ENCODE data around the gene PAK2.
"Not testable (repeated sequence)": the region's sequence is repeated elsewhere in the genome, so short reads cannot be mapped to it uniquely, and the experiment has no call there.

Gene PAK2

DNA sequence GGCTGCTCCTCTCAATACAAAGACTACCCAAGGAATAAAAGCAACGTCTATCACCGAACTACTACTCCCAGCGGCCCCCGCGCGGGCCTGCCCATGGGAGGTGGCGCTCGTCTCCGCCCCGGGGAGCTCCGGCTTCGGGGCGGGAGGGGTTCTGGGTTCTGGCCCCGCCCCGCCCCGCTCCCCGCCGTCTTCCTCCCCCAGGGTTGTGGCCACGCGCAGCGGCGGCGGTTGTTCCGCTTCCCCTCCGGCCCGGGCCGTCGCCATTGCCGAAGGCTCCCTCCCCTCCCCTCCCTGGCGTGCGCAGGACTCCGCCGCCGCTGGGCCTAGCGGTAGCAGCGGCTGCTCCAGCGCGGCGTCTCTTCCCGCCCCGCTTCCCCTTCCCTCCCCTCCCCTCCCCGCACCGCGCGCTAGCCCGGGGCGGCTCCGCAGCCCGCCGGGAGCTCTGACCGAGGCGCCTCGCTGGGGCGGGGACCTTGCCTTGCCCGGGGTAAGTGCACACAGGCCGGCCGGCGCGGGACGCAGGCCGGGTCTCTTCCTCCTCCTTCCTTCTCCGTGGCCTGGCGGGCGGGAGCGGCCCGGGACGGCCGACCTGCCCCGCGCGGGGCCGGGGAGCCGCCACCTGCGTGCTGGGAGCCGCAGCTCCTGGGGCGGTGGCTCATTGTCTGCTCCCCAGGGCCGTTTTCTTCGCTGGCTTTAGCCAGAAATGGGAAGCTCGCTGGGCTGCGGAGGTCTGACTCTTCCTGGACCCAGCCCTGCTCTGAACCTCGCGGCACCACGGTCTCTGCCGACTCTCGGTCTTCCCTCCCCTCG is at the start of gene PAK2:
PAK2 (plus strand) TSS at position 187 of the 810 bp plus-strand sequence. CDS start 42,790 bp downstream, outside the sequence.
- peak; percentile 77 to 91 (median 83) for DNase-seq (ENCODE audit: low read depth in 4 of 4, low spot score in 1 of 4)

DNA sequence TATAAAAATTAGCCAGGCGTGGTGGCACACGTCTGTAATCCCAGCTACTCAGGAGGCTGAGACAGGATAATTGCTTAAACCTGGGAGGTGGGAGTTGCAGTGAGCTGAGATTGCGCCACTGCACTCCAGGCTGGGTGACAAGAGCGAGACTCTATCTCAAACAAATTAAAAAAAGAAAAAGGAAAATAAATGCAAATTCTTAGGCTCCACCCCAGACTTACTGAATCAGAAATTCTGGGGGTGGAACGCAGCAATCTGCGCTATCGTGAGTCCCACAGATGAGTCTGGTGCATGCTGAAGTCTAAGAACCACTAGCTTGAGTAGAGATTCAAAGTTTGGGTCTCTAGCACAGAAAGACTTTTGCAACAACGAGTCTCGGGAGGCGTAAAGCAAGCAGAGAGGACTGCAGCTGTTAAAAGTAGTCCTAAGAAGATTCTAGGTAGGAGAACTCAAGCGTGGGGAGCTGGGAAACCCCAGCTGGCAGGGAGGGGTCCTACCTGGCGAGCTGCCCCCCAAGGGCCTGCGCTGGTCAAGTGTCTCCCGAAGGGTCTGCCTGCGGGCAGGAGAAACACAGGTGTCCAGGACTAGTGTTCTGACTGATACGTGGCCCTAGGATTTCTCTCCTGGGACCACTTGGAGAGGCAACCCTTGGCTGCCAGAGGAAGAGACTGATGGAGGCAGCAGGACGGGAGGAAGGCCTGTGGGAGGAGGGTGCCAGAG is 49.6 kb upstream of the PAK2 start:
- DNase-seq (ENCODE audit: low read depth in 4 of 4, low spot score in 1 of 4): no peak

DNA sequence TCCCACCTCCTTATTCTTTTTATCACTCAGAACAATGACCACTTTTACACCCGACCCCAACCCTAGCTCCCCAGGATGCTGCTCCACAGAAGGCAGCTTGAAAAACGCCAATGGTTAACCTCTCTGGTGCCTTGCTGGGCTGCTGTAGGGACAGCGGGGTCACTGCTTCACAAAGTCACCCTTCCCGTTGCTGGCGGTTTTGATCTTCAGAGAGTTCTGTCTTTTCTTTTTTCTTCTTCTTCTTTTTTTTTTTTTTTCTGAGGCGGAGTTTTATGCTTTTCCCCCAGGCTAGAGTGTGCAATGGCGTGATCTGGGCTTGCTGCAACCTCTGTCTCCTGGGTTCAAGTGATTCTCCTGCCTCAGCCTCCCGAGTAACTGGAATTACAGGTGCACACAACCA is 48.3 kb upstream of the PAK2 start:
- DNase-seq (ENCODE audit: low read depth in 4 of 4, low spot score in 1 of 4): no peak

DNA sequence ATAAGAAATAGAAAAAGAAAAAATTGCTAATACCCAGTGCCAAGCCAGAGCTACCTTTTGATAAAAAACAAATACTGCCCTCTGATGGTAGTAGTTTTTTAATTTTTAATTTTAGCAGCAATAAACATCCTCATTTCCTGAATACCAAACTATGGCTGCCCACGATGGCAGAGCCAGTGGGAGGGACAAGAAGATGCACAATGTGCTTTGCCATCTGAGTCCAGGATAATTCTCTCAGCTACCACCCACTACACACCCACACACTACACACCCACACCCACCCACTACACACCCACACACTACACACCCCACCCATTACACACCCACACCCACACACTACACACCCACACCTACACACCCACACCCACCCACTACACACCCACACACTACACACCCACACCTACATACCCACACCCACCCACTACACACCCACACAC is 45.4 kb upstream of the PAK2 start:
- no peak for DNase-seq (ENCODE audit: low read depth in 4 of 4, low spot score in 1 of 4)

DNA sequence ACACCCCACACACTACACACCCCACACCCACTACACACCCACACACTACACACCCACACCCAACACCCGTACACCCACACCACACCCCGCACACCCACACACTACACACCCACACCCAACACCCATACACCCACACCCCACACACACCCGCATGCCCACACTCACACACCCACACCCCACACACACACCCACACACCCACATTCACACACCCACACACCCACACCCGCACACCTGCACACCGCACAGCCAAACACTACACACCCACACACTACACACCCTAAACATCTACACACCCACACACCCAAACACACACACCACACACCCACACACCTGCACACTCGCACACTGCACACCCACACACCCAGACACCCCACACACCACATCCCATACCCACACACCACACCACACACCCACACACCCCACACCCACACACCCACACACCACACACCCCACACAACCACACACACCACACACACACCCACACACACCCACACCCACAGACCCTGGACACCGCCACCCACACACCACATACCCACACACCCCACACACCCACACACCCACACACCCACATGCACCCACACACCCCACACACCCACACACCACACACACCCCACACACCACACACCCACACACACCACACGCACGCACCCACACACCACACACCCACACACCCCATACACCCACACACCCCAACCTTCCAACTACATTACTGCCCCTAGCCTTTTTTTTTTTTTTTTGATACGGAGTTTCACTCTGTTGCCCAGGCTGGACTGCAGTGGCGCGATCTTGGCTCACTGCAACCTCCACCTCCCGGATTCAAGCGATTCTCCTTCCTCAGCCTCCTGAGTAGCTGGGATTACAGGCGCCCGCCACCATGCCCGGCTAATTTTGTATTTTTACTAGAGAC is 44.5 kb upstream of the PAK2 start:
- DNase-seq (ENCODE audit: low read depth in 4 of 4, low spot score in 1 of 4): no peak

DNA sequence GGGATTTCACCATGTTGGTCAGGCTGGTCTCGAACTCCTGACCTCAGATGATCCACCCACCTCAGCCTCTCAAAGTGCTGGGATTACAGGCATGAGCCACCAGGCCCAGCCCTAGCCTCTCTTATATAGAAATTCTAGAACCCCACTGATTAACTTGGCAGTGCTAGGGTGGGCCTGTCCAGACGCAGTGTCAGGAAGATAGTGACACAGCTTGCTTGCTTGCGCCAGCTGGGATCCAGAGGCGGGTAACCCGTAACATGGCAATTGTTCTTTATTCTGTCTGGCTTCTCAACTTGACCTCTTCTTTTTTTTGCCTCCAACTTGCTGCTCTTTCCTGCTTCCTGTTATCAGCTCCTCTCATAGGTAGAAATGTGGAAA is 43.8 kb upstream of the PAK2 start:
- DNase-seq (ENCODE audit: low read depth in 4 of 4, low spot score in 1 of 4): no peak

DNA sequence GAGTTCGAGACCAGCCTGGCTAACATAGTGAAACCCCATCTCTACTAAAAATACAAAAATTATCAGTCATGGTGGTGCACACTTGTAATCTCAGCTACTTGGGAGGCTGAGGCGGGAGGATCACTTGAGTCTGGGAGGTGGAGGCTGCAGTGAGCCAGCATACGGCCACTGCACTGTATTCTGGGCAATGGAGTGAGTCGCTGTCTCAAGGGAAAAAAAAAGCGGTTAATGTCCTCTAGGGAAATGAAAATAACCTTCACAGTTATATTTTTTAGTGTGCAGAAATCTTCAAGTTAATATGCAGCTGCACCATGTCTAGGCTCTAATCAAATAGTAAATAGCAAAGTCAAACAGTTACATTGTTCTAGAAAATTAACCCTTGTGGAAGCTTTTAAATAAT is 42.4 kb upstream of the PAK2 start:
- no peak for DNase-seq (ENCODE audit: low read depth in 4 of 4, low spot score in 1 of 4)

DNA sequence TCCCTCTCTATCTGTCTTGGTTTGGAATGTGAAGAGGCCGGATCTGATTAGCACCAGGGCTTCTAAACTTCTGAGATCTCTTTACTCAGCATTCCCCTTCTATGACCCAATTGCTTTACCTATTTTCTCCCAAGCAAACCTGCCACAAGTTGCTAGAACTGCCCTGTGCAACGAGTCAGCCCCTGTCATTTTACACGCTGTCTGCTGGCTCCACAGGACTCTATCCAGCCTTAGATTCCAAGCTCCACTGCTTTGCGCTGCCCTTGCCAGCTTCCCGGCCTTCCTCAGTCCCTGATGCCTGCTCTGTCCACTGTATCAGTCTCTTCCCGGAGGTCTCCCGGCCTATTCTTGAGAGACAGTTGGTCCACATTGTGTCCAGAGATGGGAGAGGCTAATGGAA is 39.9 kb upstream of the PAK2 start:
- DNase-seq (ENCODE audit: low read depth in 4 of 4, low spot score in 1 of 4): no peak

DNA sequence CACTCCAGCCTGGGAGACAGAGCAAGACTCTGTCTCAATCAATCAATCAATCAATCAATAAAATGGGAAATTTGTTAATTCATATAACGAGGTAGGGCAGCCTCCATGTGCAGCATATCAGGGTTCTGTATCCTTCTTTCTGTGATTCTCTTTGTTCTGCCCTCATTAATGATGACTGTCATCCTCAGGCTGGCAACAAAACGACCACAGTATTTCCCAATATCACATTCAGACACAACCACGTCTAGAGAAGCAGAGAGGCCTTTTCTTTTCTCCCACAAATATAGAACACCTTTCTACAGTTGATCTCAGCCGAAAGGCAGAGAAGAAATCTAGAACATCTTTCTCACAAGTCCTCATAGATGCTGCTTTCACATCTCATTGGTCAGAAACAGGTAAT is 38.9 kb upstream of the PAK2 start:
- no peak for DNase-seq (ENCODE audit: low read depth in 4 of 4, low spot score in 1 of 4)

DNA sequence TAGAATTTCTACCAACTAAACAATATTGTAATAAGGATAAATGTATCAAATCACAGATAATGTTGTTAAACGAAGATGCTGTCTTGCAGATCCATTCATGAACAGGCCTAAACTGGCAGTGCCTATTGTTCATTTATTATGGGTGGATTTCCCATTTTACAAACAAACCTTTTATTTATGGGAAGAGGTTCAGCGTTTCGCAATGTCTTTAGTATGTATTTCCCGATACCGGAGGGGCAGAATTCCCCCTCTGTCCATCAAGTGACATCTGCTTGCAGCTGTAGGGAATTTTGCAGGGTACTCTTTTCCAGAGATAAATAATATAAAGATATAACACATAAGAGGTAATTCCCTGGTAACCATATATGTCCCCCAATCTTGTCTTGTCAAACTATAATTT is 33.3 kb upstream of the PAK2 start:
- DNase-seq (ENCODE audit: low read depth in 4 of 4, low spot score in 1 of 4): no peak

DNA sequence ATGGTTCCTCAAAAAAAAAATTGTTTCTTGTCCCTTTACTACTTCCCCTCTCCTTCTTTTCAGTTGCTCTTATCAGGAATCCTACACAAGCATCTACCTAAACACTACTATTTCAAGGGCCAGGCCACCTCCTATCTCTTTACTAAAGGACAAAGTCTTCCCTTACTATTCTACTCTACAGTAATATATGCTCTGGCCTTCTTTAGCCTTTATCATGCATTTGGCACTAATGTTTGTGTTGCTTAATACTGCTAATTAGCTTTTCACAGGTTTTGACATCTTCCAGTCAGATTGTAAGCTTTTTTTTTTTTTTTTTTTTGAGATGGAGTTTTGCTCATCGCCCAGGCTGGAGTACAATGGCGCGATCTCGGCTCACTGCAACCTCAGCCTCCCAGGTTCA is 32.9 kb upstream of the PAK2 start:
- no peak for DNase-seq (ENCODE audit: low read depth in 4 of 4, low spot score in 1 of 4)

DNA sequence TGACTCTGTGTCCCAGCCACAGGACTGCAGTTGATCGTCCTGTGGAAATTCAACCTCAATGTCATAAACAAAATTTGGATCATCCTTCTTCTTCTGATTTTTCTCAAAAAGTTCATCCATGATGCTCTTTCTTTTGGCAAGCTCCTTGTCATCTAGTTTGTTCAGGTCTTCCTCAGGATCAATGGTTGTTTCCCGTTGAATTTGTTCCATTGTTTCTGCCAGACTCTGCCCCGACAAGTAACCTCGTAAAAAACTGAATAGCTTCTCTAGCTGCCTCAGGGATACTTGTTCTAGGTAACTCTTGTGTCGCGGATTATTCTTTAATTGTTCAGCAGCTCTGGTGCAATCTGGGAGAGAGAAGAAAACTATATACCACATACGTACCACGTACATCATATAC is 32.1 kb upstream of the PAK2 start:
- DNase-seq (ENCODE audit: low read depth in 4 of 4, low spot score in 1 of 4): no peak

DNA sequence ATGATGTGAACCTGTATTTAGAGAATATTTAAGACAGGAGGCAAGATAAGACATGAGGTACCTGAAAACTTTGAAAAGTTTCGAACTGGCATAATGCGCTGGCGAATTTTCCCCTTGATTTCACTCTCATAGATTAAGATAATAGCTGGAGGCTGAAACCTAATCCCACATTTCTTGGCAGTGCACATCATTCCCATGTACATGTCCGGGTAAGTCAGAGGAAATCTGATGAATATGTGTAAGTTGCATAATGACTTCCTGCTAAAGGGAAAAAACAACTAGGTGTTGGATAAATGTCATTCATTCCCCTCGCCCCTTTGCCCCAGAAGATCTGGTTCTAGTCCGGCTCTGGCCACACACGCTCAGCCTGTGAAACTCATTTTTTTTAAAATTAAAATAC is 31.2 kb upstream of the PAK2 start:
- DNase-seq (ENCODE audit: low read depth in 4 of 4, low spot score in 1 of 4): no peak

DNA sequence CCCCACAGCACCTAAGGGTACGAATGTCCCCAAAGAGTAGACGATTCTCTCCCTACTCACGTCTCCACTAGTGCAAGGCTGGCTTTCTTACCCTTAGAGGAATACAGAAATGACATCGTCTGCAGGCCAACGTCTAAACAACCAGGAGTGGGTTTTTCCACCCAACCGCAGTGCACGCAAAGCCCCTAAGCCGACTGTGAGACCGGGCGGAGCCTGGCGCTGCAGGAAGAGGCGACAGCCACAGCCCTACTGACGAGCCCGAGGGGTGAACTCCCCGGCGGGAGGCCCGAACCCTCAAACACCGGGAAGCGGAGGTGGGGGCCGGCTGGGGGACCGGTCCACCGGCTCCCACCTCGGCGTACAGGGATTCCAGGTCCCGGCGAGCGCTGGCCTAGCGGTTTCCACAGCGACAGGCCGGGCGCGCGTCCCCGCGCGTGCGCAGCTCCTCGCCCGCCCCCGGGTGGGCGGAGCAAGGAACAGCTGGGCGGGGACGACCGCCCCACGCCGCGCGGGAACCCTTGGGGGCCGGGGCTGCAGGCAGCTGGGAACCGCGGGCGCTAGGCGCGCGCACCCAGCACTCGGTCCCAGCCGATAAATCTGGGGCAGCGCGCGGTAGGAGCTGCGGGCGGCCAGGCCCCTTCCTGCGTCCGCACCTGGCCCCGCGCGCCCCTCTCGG is 27.7 kb upstream of the PAK2 start, which contains the start of the genes CEP19 and PIGX:
CEP19 (minus strand) TSS at position 413 of the 676 bp plus-strand sequence. CDS start 3,593 bp downstream, outside the sequence.
PIGX (plus strand) TSS at position 540 of the 676 bp plus-strand sequence.
- peak; percentile 60 to 82 (median 73) for DNase-seq (ENCODE audit: low read depth in 4 of 4, low spot score in 1 of 4)

DNA sequence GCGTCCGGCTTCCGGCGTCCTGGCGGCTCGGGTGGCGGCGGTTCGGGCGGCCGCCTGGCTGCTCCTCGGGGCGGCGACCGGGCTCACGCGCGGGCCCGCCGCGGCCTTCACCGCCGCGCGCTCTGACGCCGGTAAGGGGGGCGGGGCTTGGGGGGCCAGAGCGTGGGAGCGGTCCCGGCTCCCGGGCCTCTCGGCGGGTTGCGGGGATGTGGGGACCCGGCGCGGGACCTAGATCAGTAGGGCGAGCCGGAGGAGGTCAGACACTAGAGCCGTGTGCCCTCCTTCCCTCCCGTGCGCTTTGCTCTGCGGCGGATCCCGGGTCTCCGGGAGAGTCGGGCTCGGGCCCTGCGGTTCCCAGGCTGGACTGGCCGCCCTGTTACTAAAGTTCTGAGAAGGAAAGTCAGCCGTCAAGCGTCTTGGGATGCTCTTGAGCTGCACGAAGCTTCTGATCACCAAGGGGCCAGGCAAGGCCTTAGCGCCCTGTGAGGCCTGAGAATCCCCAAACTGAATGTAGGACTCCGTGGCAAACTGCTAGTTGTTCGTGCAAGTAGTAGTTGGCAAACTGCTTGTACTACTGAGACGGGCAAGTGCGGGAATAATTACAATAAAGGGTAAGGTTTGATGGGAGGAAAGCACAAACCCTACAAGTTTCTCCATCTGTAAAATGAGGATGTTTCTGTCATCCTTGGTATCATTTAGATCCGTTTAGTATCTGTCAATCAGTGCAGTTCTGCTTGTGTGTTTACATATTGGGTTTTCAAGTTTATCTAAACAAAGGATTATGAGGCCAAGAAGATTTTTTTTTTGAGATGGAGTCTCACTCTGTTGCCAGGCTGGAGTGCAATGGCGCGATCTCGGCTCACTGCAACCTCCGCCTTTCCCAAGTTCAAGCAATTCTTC is 26.9 kb upstream of the PAK2 start:
- DNase-seq (ENCODE audit: low read depth in 4 of 4, low spot score in 1 of 4): peak; percentile 38 to 68 (median 52)

DNA sequence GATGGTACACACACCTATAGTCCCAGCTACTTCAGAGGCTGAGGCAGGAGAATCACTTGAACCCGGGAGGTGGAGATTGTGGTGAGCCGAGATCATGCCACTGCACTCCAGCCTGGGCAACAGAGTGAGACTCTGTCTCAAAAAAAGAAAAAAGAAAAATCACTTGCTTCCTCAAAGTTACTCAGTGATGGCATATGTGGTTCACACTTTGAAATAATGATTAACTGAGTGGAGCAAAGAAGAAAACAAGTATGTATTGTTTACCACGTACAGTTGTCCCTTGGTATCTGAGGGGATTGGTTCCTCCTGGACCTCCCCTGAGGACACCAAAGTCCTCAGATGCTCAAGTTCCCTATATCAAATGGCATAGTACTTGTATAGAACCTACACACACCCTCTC is 22.5 kb upstream of the PAK2 start:
- not testable (repeated sequence) for DNase-seq (ENCODE audit: low read depth in 4 of 4, low spot score in 1 of 4)

DNA sequence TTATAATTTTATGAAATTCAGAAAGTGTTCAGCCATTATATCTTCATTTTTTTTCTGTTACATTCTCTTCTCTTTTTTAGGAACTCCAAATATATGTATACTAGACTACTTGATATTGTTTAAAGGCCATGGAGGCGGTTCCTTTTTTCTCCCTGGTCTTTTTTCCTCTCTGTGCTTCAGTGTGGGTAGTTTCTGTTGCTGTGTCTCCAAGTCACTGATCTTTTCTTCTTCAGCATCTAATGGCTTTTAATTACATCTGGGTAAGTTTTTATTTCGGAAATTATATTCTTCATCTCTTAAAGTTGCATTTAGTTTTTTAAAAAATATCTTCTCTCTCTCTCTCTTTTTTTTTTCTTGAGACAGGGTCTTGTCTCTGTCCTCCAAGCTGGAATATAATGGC is 18.6 kb upstream of the PAK2 start:
- DNase-seq (ENCODE audit: low read depth in 4 of 4, low spot score in 1 of 4): no peak

DNA sequence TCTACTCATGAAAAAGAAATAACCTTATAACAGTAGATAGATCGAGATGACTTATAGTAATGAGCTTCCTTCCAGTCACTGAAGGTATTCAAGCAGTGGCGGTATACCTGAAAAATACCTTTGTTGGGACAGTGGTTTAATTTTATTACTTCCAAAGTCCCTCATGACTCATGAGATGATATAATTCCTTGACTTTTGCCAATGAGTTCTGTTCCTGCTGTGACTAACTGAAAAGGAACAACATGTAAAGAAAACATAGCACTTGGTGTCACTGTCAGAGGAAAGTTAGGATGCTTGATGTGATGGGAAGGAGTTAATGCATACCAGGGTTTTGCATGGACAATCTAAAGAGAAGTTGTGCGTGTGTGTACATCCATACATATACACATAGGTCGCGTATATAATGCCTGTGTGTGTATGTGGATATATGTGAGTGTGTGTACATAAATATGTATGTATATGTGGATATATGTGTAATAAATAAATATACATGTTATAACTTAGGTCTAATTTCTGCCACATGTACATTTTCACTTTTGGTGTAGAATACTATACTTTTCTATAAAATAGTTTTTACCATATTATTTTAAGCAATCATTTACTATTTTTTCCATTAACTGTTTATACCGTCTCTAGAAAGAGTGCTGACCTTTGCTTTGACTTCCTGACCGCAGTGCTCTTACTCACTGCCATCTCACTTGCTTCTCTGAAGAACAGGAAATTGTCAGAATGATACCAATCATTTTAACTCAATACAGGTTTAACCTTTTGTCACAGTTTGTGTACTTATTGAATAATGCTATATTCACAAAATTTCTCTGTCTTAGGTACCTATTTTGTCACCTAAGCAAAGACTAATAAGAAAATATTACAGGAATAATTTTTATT is 12.6 kb upstream of the PAK2 start:
- DNase-seq (ENCODE audit: low read depth in 4 of 4, low spot score in 1 of 4): no peak

DNA sequence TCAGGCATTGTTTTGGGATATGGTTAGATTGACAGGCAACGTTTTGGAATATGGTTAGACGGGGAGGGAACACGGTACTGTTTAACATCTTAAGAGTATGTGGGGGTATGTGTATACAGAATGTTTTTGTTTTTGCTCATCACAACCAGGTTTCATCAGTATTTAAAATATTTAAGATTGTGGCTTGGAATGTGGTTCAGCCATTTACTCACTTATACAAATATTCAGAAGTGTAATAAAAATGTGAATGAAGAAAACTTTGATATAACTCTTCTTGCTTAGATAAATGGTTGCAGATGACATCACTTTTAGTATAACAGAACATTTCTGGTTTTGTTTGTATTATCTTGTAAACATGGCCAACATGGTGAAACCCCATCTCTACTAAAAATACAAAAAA is 3.9 kb upstream of the PAK2 start:
- DNase-seq (ENCODE audit: low read depth in 4 of 4, low spot score in 1 of 4): no peak
